ENCODE data around the gene WBP11. TPM values are rescaled to one million over a fixed set of nuclear protein-coding genes. Genes with fewer than 3 reads are reported as not detected.

Gene WBP11
- total RNA-seq, 2 experiments from 2014 or later = 169 to 188 TPM

GRCh38 chr12:14833952-14834351 lies 30.7 kb upstream of the WBP11 start:
- Mint-ChIP-seq H3K4me1 (ENCODE audit: low read depth) (no peaks in the 10 kb centered on the region), H3K4me3 (no peak overlapping the region), H3K9me3 (no peaks in the 10 kb centered on the region), H3K27me3 (peaks cover 27% of the 10 kb centered on the region), H3K27ac (no peak overlapping the region), H3K36me3 (ENCODE audit: low read depth) (no peaks in the 10 kb centered on the region)
- H3K27me3 ChIP-seq (ENCODE audit: control insufficient read depth in 1 of 2, insufficient read depth in 2 of 2, low read length in 2 of 2) = peaks cover 0 to 8% of the 10 kb centered on the region in 2 experiments
- ATAC-seq (ENCODE audit: poor library complexity) = no peak
- DNase-seq = no peak
- no peaks in the 10 kb centered on the region for H3K9me3 ChIP-seq (ENCODE audit: control insufficient read depth in 1 of 2, insufficient read depth in 1 of 2, low read length in 2 of 2)
- ChIA-PET POLR2A (no interaction called here), CTCF (interaction anchor here (1.1 kb wide), 1 partner anchor 162 kb away, joined by 3 read pairs; no protein-coding TSS in a partner anchor)
- H3K36me3 ChIP-seq (ENCODE audit: insufficient read depth, low read length) = no peaks in the 10 kb centered on the region
- no peak for TF ChIP-seq CTCF (IDR thresholded peaks at IDR 0.05)
- H3K4me1 ChIP-seq (ENCODE audit: insufficient read depth, low read length) = no peaks in the 10 kb centered on the region
- no peak overlapping the region for H3K4me3 ChIP-seq (ENCODE audit: low read length)
- intact Hi-C loops (cut with DNase I, micrococcal nuclease) = no loop called here
- H3K27ac ChIP-seq (ENCODE audit: low read depth in 1 of 2, low read length in 2 of 2) = no peak overlapping the region

- DNase-seq (no peak), ATAC-seq (ENCODE audit: poor library complexity) (no peak)
- peaks cover 24% of the 10 kb centered on the region for H3K27me3 Mint-ChIP-seq
- Histone ChIP-seq H3K4me1 (ENCODE audit: insufficient read depth, low read length) (no peaks in the 10 kb centered on the region), H3K27me3 (ENCODE audit: control insufficient read depth in 1 of 2, insufficient read depth in 2 of 2, low read length in 2 of 2) (peaks cover 0 to 8% of the 10 kb centered on the region in 2 experiments), H3K9me3 (ENCODE audit: control insufficient read depth in 1 of 2, insufficient read depth in 1 of 2, low read length in 2 of 2) (no peaks in the 10 kb centered on the region), H3K4me3 (ENCODE audit: low read length) (no peak overlapping the region), H3K27ac (ENCODE audit: low read depth in 1 of 2, low read length in 2 of 2) (no peak overlapping the region), H3K36me3 (ENCODE audit: insufficient read depth, low read length) (no peaks in the 10 kb centered on the region)
- no peaks in the 10 kb centered on the region for H3K9me3 Mint-ChIP-seq
- H3K4me1 Mint-ChIP-seq (ENCODE audit: low read depth) = no peaks in the 10 kb centered on the region
- TF ChIP-seq CTCF (IDR thresholded peaks at IDR 0.05) = no peak
- intact Hi-C loops (cut with DNase I, micrococcal nuclease) = no loop called here
- H3K4me3 Mint-ChIP-seq = no peak overlapping the region
- H3K27ac Mint-ChIP-seq = no peak overlapping the region
- POLR2A ChIA-PET = no interaction called here
- H3K36me3 Mint-ChIP-seq (ENCODE audit: low read depth) = no peaks in the 10 kb centered on the region
- CTCF ChIA-PET = no interaction called here
Observed at GRCh38 chr12:14833336-14833735, 30.1 kb upstream of the WBP11 start.

- Histone ChIP-seq H3K36me3 (ENCODE audit: insufficient read depth, low read length) (no peaks in the 10 kb centered on the region), H3K4me1 (ENCODE audit: insufficient read depth, low read length) (no peaks in the 10 kb centered on the region), H3K27me3 (ENCODE audit: control insufficient read depth in 1 of 2, insufficient read depth in 2 of 2, low read length in 2 of 2) (no peaks in the 10 kb centered on the region), H3K9me3 (ENCODE audit: control insufficient read depth in 1 of 2, insufficient read depth in 1 of 2, low read length in 2 of 2) (no peaks in the 10 kb centered on the region), H3K27ac (ENCODE audit: low read depth in 1 of 2, low read length in 2 of 2) (no peak overlapping the region), H3K4me3 (ENCODE audit: low read length) (no peak overlapping the region)
- ATAC-seq (ENCODE audit: poor library complexity) (no peak), DNase-seq (peak in 2 of 14 experiments; percentile 13 to 27)
- CTCF ChIA-PET = no interaction called here
- Mint-ChIP-seq H3K27me3 (peaks cover 7% of the 10 kb centered on the region), H3K36me3 (ENCODE audit: low read depth) (no peaks in the 10 kb centered on the region), H3K4me3 (no peak overlapping the region), H3K9me3 (no peaks in the 10 kb centered on the region), H3K27ac (no peak overlapping the region), H3K4me1 (ENCODE audit: low read depth) (no peaks in the 10 kb centered on the region)
- no peak for TF ChIP-seq CTCF (IDR thresholded peaks at IDR 0.05)
- intact Hi-C loops (cut with DNase I, micrococcal nuclease) = no loop called here
- POLR2A ChIA-PET = no interaction called here
Observed at GRCh38 chr12:14828892-14829291, 25.6 kb upstream of the WBP11 start.

Data from CD4-positive, alpha-beta T cell (primary cell).